HPDE6-E6E7 (cell line): Measurements from ENCODE around the gene C6orf47.

Experiments
- DNase-seq: peaks from one replicate; pipeline ENCODE4 v3.0.0; 2011; ENCODE audit warnings: missing footprints; ENCODE audit errors: extremely low spot score

Gene C6orf47

GRCh38 chr6:31661262-31662123 lies 915 bp upstream of the C6orf47 start:
- DNase-seq: no peak

GRCh38 chr6:31659649-31660380 lies 763 bp downstream of the C6orf47 start:
- no peak for DNase-seq

GRCh38 chr6:31658983-31659648 lies 1.5 kb downstream of the C6orf47 start:
- DNase-seq: no peak

- no peak for DNase-seq
Measured at GRCh38 chr6:31658158-31658688, 2.4 kb downstream of the C6orf47 start.

GRCh38 chr6:31657406-31658157 lies 3.0 kb downstream of the C6orf47 start:
- DNase-seq: no peak

GRCh38 chr6:31655349-31656237 lies 5.0 kb downstream of the C6orf47 start, which contains the start of gene APOM:
TSS of gene APOM (plus strand) at chr6:31655894. CDS start at chr6:31655967, 73 bp downstream.
- DNase-seq: no peak

GRCh38 chr6:31654574-31655348 lies 5.8 kb downstream of the C6orf47 start:
- no peak for DNase-seq

- peak; percentile 84 for DNase-seq
Measured at GRCh38 chr6:31652925-31653724, 7.5 kb downstream of the C6orf47 start.

- DNase-seq: peak; percentile 73
Measured at GRCh38 chr6:31651602-31652191, 8.9 kb downstream of the C6orf47 start.

GRCh38 chr6:31645325-31645724 lies 15.3 kb downstream of the C6orf47 start:
- DNase-seq: no peak

GRCh38 chr6:31643818-31644454 lies 16.6 kb downstream of the C6orf47 start:
- DNase-seq: no peak

GRCh38 chr6:31642798-31643570 lies 17.6 kb downstream of the C6orf47 start:
- no peak for DNase-seq

- no peak for DNase-seq
Measured at GRCh38 chr6:31641370-31641769, 19.2 kb downstream of the C6orf47 start.

- DNase-seq: no peak
Measured at GRCh38 chr6:31640612-31641011, 20.0 kb downstream of the C6orf47 start.

GRCh38 chr6:31639449-31639861 lies 21.1 kb downstream of the C6orf47 start:
- no peak for DNase-seq

GRCh38 chr6:31639043-31639442 lies 21.5 kb downstream of the C6orf47 start:
- DNase-seq: no peak
